Measurements from ENCODE around the gene SCYGR4.

GRCh38 chr2:227582369-227582768 is 34.9 kb upstream of the SCYGR4 start:
- TF ChIP-seq FOXM1 (IDR thresholded peaks at IDR 0.05; ENCODE audit: borderline replicate concordance) (no peak), CTBP1 (IDR thresholded peaks at IDR 0.05; ENCODE audit: borderline replicate concordance) (no peak), NFRKB (IDR thresholded peaks at IDR 0.05) (no peak), ELF4 (IDR thresholded peaks at IDR 0.05) (no peak), FOXA1 (IDR thresholded peaks at IDR 0.05) (no peak), LEF1 (IDR thresholded peaks at IDR 0.05; ENCODE audit: borderline replicate concordance) (no peak), FOXK2 (IDR thresholded peaks at IDR 0.05) (no peak), TARDBP (IDR thresholded peaks at IDR 0.05) (no peak), SP1 (IDR thresholded peaks at IDR 0.05) (no peak), BHLHE40 (IDR thresholded peaks at IDR 0.05; ENCODE audit: borderline replicate concordance) (no peak), SUZ12 (IDR thresholded peaks at IDR 0.05) (no peak)

Measured in HEK293T (cell line).